G401 (cell line): Measurements from ENCODE around the gene TMEM26. TPM values are rescaled to one million over a fixed set of nuclear protein-coding genes. Genes with fewer than 3 reads are reported as not detected.
"Not testable (repeated sequence)": the region's sequence is repeated elsewhere in the genome, so short reads cannot be mapped to it uniquely, and the experiment has no call there.

ENCODE experiments used
- DNase-seq: peaks from one replicate; pipeline ENCODE4 v3.0.0-alpha.2; 2015; ENCODE audit warnings: low spot score
- in situ Hi-C: cut with HindIII; loops from 2 replicates; pipeline ENCODE4 v1.10.0; 2016; ENCODE audit warnings: low sequenced_read_pairs, mixed read lengths
- total RNA-seq: library from RNA; depleted of rRNA; stranded (reverse); fragments of >200 nt; shearing (Covaris generic); gene quantifications from 2 replicates; pipeline ENCODE4 v1.2.3, GENCODE V29; 2014

Gene TMEM26
- total RNA-seq, 1 experiment from 2014 or later: 9.2 TPM

DNA sequence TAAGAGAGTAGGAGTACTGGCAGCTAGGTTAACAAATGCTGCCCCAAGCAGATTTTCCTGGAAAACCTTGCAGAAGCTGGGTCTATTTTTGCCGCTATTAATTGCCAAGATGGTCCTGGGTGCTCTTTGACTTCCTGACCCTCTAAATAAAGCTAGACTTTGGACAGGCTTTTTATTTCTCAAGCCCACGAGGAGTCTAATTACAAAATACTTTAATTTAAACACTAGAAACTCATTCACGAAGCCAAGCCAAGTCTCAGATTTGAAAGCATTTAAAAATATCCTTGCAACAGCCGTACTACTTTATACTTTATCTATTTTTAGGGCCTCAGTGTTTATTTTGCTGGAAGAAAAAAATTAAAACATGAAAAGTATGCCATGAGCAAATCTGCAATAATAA lies 45.1 kb downstream of the TMEM26 start:
- in situ Hi-C loops: no loop called here

DNA sequence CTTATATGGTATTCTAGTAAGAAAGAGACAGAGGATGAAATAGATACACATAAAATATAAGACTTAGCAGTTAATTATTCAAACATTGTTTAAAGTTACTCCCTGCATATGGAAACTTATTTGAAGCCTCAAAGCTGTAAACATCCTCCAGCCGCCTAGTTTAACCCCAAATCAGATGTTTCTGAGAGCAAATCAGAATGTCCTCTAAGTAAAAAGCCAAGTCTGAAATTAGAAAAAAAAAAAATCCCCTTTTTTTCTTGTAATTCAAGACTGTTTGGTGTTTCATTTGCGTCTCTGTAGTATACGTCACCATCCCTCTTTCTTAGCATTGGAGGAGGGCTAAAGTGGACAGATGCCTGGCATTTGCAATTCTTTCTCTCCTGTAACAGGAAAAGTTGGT lies 46.4 kb downstream of the TMEM26 start:
- in situ Hi-C loops: no loop called here
- DNase-seq: no peak

More for the DNA sequence above, 45.1 kb downstream of the TMEM26 start:
- DNase-seq: no peak

DNA sequence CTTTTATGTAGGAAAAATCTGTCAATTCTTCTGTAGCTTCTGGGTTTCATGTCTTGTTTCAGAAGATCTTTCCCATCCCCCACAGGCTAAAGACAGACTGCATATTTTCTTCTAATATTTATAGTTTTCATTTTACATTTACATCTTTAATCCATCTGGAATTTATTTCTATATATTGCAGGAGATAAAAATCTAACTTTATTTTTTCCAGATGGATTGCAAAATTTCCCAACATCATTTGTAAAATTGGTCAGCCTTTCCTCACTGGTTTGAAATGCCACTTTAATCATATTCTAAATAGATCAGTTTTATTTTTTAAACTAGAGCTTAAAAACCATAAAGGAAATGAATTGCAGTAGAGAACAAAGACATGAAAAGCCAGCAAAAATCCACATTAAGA lies 46.9 kb downstream of the TMEM26 start:
- no peak for DNase-seq
- in situ Hi-C loops: no loop called here

GRCh38 chr10:61404751-61405150 lies 48.4 kb downstream of the TMEM26 start:
- DNase-seq: no peak
- in situ Hi-C loops: no loop called here

GRCh38 chr10:61400524-61400923 lies 52.7 kb downstream of the TMEM26 start:
- DNase-seq: no peak
- in situ Hi-C loops: no loop called here

GRCh38 chr10:61399406-61399805 lies 53.8 kb downstream of the TMEM26 start:
- in situ Hi-C loops: no loop called here
- no peak for DNase-seq

GRCh38 chr10:61398366-61399129 lies 54.6 kb downstream of the TMEM26 start:
- in situ Hi-C loops: no loop called here
- no peak for DNase-seq

DNA sequence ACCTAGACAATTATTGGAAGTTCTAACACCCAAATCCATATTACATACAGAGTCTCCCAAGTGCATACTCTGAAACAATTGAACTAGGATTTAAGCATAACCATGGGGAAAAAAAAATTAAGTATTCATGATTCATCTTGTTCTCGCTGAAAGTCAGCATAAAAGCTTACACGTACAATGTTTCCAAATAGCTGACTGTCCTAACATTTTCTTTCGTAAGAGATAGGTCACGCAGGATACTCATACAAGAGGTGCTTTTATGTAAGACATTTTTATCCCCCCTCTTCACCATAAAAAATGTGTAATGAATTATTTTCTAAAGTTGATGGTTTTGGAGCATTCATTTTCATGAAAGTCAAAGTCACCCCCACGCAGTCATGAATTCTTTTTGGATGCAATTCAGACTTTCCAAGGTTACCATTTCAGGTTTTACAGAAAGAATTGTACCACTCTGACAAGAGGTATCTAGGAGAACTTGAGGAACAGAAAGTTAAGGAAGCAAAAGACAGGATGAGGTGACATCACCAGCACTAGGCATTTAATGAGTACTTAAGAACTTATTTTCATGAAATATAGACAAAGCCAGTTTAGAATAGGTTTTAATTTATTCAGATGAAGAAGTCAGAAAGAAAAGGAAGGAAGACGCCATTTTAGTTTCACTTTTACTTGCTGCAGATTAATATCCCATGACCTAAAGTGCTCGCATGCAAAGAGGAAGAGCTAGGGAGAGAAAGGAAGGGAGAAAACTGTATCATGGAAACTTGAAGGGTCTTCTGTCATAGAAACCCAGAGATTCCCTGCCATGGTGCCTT lies 55.8 kb downstream of the TMEM26 start:
- no peak for DNase-seq
- in situ Hi-C loops: no loop called here

GRCh38 chr10:61391281-61391680 lies 61.9 kb downstream of the TMEM26 start:
- in situ Hi-C loops: no loop called here
- DNase-seq: no peak

DNA sequence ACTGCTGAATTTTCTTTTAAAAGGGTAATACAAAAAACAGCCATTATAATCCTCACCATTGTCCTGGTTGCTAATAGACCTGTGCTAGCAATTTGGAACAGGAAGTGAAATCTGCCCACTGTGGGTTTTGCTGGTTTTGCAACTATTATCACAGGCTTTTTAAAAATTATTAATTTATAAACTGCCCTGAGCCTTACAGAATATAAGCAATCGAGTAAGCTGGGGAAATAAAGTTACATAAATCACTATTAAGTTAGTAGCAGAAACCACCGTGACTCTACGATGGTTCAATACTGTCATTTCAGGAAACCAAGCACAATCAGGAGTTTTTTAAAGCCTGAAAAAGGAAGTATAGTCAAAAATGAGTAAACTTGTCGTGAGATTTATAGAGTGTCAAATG lies 62.3 kb downstream of the TMEM26 start:
- in situ Hi-C loops: no loop called here
- DNase-seq: no peak

DNA sequence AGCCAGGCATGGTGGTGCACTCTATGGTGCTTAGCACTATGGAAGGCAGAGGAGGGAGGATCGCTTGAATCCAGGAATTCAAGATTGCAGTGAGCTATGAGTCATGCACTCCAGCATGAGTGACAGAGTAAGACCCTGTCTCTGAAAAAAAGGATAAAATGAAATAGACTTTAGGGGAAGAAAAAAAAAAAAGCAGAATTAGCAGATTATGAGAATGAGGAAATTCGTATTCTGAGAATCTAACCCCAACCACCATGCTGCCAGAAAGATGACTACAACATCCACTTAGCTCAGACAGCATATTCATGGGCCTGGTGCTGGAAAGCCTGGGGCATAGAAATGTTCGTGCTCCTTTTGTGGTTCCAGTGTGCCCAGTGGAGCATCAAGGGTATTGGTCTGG lies 63.3 kb downstream of the TMEM26 start:
- in situ Hi-C loops: no loop called here
- DNase-seq: no peak

DNA sequence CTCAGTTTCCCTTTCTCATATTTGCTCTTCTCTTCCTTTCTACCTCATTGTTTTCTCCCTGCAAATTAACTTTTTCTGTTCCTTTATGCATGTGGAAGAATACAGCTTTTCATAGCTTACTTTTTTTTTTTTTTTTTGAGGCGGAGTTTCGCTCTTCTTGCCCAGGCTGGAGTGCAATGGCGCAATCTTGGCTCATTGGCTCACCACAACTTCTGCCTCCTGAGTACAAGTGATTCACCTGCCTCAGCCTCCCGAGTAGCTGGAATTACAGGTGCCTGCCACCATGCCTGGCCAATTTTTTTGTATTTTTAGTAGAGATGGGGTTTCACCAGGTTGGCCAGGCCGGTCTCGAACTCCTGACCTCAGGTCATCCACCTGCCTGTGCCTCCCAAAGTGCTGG lies 64.2 kb downstream of the TMEM26 start:
- DNase-seq, in situ Hi-C loops: not testable (repeated sequence)

- DNase-seq: no peak
- in situ Hi-C loops: no loop called here
Observed at GRCh38 chr10:61385231-61386001, 67.8 kb downstream of the TMEM26 start.

GRCh38 chr10:61381153-61381552 lies 72.0 kb downstream of the TMEM26 start:
- DNase-seq, in situ Hi-C loops: not testable (repeated sequence)

DNA sequence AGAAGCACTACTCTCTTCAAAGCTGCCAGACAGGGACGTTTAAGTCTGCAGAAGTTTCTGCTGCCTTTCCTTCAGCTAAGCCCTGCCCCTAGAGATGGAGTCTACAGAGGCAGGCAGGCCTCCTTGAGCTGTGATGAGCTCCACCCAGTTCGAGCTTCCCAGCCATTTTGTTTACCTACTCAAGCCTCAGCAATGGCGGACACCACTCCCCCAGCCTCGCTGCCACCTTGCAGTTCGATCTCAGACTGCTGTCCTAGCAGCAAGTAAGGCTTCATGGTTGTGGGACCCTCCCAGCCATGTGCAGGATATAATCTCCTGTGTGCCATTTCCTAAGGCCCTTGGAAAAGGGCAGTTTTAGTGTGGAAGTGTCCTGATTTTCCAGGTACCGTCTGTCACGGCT lies 74.3 kb downstream of the TMEM26 start:
- in situ Hi-C loops: no loop called here
- no peak for DNase-seq

GRCh38 chr10:61376908-61377368 lies 76.2 kb downstream of the TMEM26 start:
- DNase-seq: no peak
- in situ Hi-C loops: no loop called here

- DNase-seq: no peak
- in situ Hi-C loops: no loop called here
Observed at GRCh38 chr10:61376377-61376776, 76.8 kb downstream of the TMEM26 start.

GRCh38 chr10:61366365-61366764 lies 86.8 kb downstream of the TMEM26 start:
- in situ Hi-C loops: no loop called here
- no peak for DNase-seq

GRCh38 chr10:61364619-61365018 lies 88.6 kb downstream of the TMEM26 start:
- in situ Hi-C loops: no loop called here
- DNase-seq: no peak

DNA sequence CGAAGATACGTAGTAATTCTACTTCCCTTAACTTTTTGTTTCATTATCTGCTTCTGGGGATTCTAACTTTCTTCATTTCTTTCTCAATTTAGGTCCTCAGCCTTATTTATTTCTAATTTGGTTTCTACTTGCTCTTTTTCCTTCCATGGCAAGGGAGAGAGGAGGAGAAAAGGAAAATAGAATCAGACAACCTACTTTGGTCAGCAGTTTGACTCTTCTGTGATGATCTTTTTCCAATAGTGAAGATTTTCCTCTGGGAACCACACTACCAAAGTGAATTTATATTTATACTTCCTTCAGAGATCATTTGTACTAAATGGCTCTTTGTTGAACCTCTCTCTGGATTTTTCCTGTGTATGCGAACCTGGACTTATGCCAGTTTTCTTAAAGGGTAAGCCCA lies 90.2 kb downstream of the TMEM26 start:
- no peak for DNase-seq
- in situ Hi-C loops: no loop called here
